AML-193 (cell line): Measurements from ENCODE around the gene GNAL.
"Not testable (repeated sequence)": the region's sequence is repeated elsewhere in the genome, so short reads cannot be mapped to it uniquely, and the experiment has no call there.

Source experiments
- DNase-seq, 2 experiments: peaks; one replicate each; lab custom pipeline; 2025; lab: John Stamatoyannopoulos, UW

GNAL gene

DNA sequence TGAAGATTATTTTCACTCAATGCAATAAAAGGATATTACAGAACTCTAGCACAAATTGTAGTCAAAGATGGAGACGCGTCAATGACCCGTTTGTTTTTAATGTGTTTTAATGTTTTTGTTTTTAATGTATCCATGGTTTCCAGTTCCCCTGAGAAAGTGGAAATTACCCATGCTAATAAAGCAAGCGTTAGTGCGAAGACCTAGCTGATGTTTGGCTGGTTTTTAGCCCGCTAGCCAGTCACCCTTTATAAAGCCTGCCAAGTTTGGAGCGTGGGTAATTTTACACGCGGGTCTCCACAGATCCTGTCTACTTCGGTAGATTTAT is 161.7 kb downstream of the GNAL start:
- peak; percentile 31 to 35 for DNase-seq

GRCh38 chr18:11851146-11851805 is 162.2 kb downstream of the GNAL start, which contains the start of gene CHMP1B:
CHMP1B (plus strand) TSS chr18:11851413; CDS start chr18:11851512, 99 bp downstream.
- DNase-seq, result peak; percentile 87

- DNase-seq, result peak; percentile 12 to 19
Measured at GRCh38 chr18:11851806-11852337, 162.8 kb downstream of the GNAL start.

- DNase-seq, result not testable (repeated sequence)
Measured at GRCh38 chr18:11854554-11854953, 165.5 kb downstream of the GNAL start.

DNA sequence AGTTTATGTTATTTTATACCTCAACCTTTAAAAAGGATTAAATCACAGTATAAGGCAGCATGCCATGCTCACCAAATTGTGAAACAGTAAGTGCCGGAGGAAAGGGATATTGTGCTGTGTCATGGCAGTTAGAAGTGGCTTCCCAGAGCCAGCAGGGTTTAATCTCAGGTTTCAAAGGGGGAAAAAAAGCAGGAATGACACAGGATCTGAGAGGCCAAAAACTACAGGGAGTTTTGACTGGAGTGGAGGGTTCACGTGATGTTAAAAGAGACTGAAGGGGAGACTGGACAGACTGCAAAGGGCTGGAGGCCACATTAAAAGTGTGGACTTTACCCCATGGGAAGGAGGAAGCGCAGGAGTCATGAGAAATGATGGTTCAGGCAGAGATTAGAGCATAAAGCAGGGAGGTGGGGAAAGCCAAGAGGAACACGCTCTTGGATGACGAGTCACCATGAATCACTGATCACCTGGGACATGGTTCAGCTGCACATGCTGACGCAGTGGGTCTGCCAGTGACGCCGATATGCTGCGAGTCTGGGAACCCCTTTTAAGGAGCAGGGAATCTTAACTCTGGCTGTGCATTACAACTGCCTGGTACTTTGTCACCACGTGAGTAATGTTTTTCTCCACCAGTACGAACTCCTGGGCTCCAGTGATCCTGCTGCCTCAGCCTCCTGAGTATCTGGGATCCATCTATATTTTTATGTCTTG is 168.3 kb downstream of the GNAL start:
- DNase-seq, result no peak

- DNase-seq, result no peak
Measured at GRCh38 chr18:11859282-11859830, 170.3 kb downstream of the GNAL start.

- no peak for DNase-seq
Measured at GRCh38 chr18:11859903-11860407, 170.9 kb downstream of the GNAL start.

- no peak for DNase-seq
Measured at GRCh38 chr18:11860594-11861450, 171.8 kb downstream of the GNAL start.

GRCh38 chr18:11861583-11862288 is 172.7 kb downstream of the GNAL start:
- no peak for DNase-seq

- DNase-seq, result no peak
Measured at GRCh38 chr18:11862468-11863137, 173.5 kb downstream of the GNAL start.

GRCh38 chr18:11864471-11864870 is 175.4 kb downstream of the GNAL start:
- DNase-seq, result no peak

GRCh38 chr18:11865071-11865470 is 176.0 kb downstream of the GNAL start:
- no peak for DNase-seq

GRCh38 chr18:11866329-11866728 is 177.3 kb downstream of the GNAL start:
- DNase-seq, result no peak

GRCh38 chr18:11866764-11867163 is 177.7 kb downstream of the GNAL start:
- no peak for DNase-seq

DNA sequence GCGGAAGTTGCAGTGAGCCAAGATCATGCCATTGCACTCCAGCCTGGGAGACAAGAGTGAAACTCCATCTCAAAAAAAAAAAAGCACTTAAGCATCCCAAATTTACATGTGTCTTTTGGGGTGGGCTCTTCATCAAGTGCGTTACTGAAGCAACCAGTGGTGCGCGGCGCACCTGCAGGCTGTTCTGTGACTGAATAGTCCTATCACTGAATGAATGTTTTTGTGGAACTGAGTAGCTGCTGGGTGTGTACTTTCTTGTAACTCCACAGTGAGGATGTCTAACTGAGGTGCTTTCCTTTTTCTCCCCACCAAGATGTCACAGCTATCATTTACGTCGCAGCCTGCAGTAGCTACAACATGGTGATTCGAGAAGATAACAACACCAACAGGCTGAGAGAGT is 179.2 kb downstream of the GNAL start:
- DNase-seq, result no peak

DNA sequence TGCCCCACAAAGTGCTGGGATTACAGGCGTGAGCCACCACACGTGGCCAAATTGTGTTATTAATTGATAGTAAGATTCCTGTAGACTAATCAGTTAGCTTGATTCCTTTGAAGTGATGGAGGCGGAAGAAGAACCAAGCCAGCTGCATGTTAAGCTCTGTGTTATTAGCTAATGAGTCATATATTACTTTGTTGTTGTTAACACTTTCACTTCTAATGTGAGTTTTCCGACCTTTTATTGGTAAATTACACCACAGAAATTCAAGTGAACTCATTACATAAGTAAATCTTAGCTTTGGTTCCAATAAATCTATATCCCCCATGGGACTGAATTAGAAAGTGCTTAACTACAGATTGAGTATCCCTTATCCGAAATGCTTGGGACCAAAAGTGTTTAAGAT is 182.4 kb downstream of the GNAL start:
- no peak for DNase-seq

DNA sequence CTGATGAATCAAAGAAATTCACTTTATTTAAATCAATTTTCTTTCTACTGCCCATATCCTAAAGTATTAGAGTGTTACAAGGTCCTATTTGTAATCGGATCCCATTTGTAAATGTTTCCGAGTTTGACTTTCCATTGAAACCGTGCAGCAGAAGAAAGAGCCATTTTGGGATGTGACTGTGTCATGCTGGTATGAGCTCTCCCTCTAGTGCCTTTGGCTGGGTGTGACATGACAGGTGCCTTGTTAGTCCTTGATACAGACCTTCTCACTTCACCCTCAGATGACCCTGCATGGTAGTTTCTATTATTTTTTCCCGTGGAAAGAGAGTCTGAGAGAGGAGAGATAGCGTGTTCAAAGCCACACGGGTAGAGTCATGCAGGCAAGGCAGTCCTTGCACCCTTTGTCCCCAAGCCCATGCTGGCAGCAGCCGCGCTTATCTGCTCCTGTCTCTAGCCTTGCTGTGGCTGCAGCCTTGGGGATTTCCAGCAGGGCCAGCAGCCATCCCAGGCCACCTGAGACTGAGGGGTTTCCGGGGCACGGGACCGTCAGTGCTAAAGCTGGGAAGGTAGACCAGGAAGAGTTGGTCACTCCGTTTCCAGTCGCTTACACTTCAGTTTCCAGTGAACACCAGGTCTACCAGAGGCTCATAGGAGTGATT is 183.5 kb downstream of the GNAL start:
- DNase-seq, result no peak

- no peak for DNase-seq
Measured at GRCh38 chr18:11873670-11874340, 184.7 kb downstream of the GNAL start.

GRCh38 chr18:11874676-11875075 is 185.6 kb downstream of the GNAL start:
- DNase-seq, result no peak
